ENCODE results near the gene KL. TPM values are rescaled to one million over a fixed set of nuclear protein-coding genes. Genes with fewer than 3 reads are reported as not detected.

The KL gene
- total RNA-seq, 4 donors from 2014 or later: 1.3 to 1.6 (median 1.4) TPM

DNA sequence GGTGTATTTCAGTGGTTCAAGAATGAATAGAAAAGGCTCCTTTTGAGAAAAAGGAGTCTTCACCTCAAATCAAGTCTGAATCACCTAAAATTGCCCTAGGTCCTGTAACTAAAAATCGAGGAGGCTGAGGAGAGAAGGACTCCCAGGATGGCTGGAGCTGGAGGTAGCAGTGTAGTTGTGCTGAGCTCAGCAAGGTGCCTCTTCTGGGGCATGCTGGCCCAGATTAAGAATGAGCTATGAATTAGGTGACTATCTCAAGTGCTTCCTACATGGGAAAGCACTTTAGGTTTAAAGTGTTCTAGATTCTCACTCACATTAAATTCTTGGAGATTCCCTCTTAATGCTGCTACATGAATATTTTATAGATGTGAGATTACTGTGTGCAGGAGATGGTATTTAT lies 28.8 kb upstream of the KL start:
- peaks cover 0 to 6% of the 10 kb centered on the region in 2 donors for H3K4me1 ChIP-seq
- in situ Hi-C loops (cut with MboI; ENCODE audit: low sequenced_read_pairs in 4 of 4): no loop called here
- no peak overlapping the region for H3K4me3 ChIP-seq
- intact Hi-C loops (cut with DNase I; ENCODE audit: low total_unique reads): no loop called here
- no peaks in the 10 kb centered on the region for H3K27me3 ChIP-seq
- DNase-seq (no peak), ATAC-seq (no peak)
- no peak overlapping the region for H3K27ac ChIP-seq
- no peaks in the 10 kb centered on the region for H3K36me3 ChIP-seq
- no peak for TF ChIP-seq POLR2A (IDR thresholded peaks at IDR 0.05)
- TF ChIP-seq, protein P1, sequence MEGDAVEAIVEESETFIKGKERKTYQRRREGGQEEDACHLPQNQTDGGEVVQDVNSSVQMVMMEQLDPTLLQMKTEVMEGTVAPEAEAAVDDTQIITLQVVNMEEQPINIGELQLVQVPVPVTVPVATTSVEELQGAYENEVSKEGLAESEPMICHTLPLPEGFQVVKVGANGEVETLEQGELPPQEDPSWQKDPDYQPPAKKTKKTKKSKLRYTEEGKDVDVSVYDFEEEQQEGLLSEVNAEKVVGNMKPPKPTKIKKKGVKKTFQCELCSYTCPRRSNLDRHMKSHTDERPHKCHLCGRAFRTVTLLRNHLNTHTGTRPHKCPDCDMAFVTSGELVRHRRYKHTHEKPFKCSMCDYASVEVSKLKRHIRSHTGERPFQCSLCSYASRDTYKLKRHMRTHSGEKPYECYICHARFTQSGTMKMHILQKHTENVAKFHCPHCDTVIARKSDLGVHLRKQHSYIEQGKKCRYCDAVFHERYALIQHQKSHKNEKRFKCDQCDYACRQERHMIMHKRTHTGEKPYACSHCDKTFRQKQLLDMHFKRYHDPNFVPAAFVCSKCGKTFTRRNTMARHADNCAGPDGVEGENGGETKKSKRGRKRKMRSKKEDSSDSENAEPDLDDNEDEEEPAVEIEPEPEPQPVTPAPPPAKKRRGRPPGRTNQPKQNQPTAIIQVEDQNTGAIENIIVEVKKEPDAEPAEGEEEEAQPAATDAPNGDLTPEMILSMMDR (IDR thresholded peaks at IDR 0.05 in 4 of 5, conservative IDR thresholded peaks at IDR 0.05 in 1 of 5): no peak
- H3K9me3 ChIP-seq: no peaks in the 10 kb centered on the region

DNA sequence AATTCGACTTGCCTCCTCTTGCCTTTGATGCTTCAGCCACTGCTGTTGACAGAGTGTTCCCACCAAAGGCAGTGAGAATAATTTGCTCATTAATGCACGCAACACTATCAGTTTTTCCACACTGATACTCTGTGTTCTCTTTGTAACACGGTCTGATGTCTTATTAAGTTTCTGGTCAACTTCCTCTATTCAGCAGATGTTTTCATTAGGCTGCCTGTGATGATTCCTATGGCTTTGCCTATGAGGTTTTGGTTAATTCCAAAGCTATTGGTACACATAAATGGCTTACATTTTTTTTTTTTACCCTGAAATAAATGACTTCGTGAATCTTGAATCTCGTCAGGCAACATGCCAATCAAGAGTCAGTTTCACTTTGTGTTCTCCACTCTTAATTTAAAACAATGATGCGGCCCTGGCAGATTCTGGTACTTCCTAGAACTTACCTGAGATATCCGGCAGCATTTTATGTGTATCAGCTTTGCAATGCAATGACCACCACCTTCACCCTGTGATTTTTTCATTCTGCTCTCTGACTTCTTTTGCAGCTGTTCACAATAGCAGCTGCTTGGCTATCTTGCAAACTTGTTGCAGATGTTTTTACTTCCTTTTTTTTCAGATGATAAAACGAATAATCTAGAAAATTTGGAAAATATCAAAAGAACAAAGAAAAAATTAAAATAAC lies 27.5 kb upstream of the KL start:
- Histone ChIP-seq H3K27me3 (no peaks in the 10 kb centered on the region), H3K9me3 (no peaks in the 10 kb centered on the region), H3K36me3 (no peaks in the 10 kb centered on the region), H3K4me3 (peak overlapping the region in 3 of 4 donors; percentile 12 to 32 (median 21)), H3K4me1 (peaks cover 0 to 6% of the 10 kb centered on the region in 2 donors), H3K27ac (peak overlapping the region in 1 of 4 donors; percentile 20)
- ATAC-seq: peak in 1 of 2 donors; percentile 39
- in situ Hi-C loops (cut with MboI; ENCODE audit: low sequenced_read_pairs in 4 of 4): no loop called here
- intact Hi-C loops (cut with DNase I; ENCODE audit: low total_unique reads): no loop called here
- no peak for TF ChIP-seq POLR2A (IDR thresholded peaks at IDR 0.05)
- TF ChIP-seq, protein P1 (IDR thresholded peaks at IDR 0.05 in 4 of 5, conservative IDR thresholded peaks at IDR 0.05 in 1 of 5): no peak
- no peak for DNase-seq

DNA sequence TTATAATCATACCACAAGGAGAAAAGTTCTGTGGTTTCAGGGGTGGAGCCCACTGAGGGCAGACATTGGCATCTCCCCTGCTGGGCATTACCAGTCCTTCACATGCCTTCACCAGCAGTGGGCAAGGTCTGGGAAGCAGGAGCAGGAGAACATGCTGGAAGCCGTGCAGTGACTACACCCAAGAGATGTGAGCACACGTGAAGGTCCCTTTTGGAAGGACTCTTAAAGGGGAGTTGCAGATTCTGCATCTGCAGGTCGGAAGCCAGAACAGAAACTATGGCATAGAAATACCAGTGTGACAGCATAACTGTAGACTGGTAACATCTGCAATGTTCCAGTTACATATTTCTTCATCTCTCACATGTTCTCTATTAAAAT lies 26.9 kb upstream of the KL start:
- in situ Hi-C loops (cut with MboI; ENCODE audit: low sequenced_read_pairs in 4 of 4): no loop called here
- Histone ChIP-seq H3K27me3 (no peaks in the 10 kb centered on the region), H3K4me3 (no peak overlapping the region), H3K4me1 (peaks cover 0 to 6% of the 10 kb centered on the region in 2 donors), H3K36me3 (no peaks in the 10 kb centered on the region), H3K27ac (no peak overlapping the region), H3K9me3 (no peaks in the 10 kb centered on the region)
- DNase-seq (no peak), ATAC-seq (no peak)
- intact Hi-C loops (cut with DNase I; ENCODE audit: low total_unique reads): no loop called here
- TF ChIP-seq POLR2A (IDR thresholded peaks at IDR 0.05): no peak
- TF ChIP-seq, protein P1 (IDR thresholded peaks at IDR 0.05 in 4 of 5, conservative IDR thresholded peaks at IDR 0.05 in 1 of 5): no peak

DNA sequence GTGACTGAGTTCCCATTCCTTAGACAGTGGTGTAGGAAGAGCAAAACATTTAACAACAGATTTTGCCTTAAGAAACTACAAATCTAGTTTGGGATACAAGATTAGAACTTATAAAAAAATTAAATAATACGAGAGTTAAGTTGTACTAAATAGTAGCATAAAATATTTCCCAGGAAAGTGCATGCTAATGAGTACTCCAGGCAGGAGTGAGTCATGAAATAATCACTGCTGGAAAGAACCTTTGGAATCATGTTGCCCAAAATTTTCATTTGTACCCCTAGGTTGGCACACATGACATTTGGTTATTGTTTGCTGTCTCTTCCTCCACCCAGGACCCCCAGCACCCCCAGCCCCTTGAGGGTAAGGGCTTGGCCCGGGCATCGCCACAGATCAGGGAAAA lies 26.3 kb upstream of the KL start:
- no peaks in the 10 kb centered on the region for H3K9me3 ChIP-seq
- no peaks in the 10 kb centered on the region for H3K36me3 ChIP-seq
- no peak overlapping the region for H3K4me3 ChIP-seq
- TF ChIP-seq, protein P1 (IDR thresholded peaks at IDR 0.05 in 4 of 5, conservative IDR thresholded peaks at IDR 0.05 in 1 of 5): no peak
- TF ChIP-seq POLR2A (IDR thresholded peaks at IDR 0.05): no peak
- peaks cover 0 to 6% of the 10 kb centered on the region in 2 donors for H3K4me1 ChIP-seq
- in situ Hi-C loops (cut with MboI; ENCODE audit: low sequenced_read_pairs in 4 of 4) (no loop called here), intact Hi-C loops (cut with DNase I; ENCODE audit: low total_unique reads) (no loop called here)
- ATAC-seq (no peak), DNase-seq (no peak)
- H3K27me3 ChIP-seq: no peaks in the 10 kb centered on the region
- H3K27ac ChIP-seq: no peak overlapping the region

DNA sequence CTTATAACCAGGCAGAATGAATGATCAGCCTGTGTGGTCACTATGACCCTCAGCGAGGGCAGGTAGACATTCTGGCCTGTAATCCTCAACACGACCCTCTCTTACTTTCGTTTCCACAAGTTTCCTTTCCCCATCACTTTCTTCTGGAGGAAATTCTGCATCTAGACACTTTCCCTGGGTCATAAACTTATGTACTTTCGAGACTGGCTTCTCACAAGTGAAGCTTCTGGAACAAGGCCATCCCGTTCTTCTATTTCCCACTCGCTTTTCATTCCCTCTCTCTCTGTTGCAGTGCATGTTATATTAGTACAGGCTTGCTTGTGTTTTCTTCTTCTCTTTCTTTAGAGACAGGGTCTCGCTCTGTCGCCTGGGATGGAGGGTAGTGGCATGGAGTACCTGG lies 23.1 kb upstream of the KL start:
- Histone ChIP-seq H3K4me1 (peaks cover 0 to 6% of the 10 kb centered on the region in 2 donors), H3K9me3 (no peaks in the 10 kb centered on the region), H3K27me3 (no peaks in the 10 kb centered on the region), H3K4me3 (no peak overlapping the region), H3K36me3 (no peaks in the 10 kb centered on the region), H3K27ac (no peak overlapping the region)
- ATAC-seq: no peak
- no peak for DNase-seq
- TF ChIP-seq, protein P1 (IDR thresholded peaks at IDR 0.05 in 4 of 5, conservative IDR thresholded peaks at IDR 0.05 in 1 of 5): no peak
- no peak for TF ChIP-seq POLR2A (IDR thresholded peaks at IDR 0.05)
- intact Hi-C loops (cut with DNase I; ENCODE audit: low total_unique reads): no loop called here
- in situ Hi-C loops (cut with MboI; ENCODE audit: low sequenced_read_pairs in 4 of 4): no loop called here

All from gastrocnemius medialis (tissue), 4 donors.